Cardiac muscle cell (in vitro differentiated cells and primary cell): Measurements from ENCODE around the gene RECQL5. TPM values are rescaled to one million over a fixed set of nuclear protein-coding genes. Genes with fewer than 3 reads are reported as not detected.

Experiments used
- DNase-seq, 2 donors: peaks; one replicate each; pipeline versions ENCODE4 v3.0.0 to v3.0.0-alpha.2; 2010 to 2017; ENCODE audit warnings: low read depth in 1 of 2, low spot score in 1 of 2
- H3K27ac ChIP-seq: fragments of 200-600 bp; sonication (generic); 2 replicates; pipeline ENCODE4 v1.5.1; 2016
- H3K27me3 ChIP-seq: fragments of 200-600 bp; sonication (generic); 2 replicates; pipeline ENCODE4 v1.6.0; 2016; ENCODE audit warnings: control low read depth
- H3K36me3 ChIP-seq: fragments of 200-600 bp; sonication (generic); 2 replicates; pipeline ENCODE4 v1.5.1; 2016; ENCODE audit warnings: control low read depth
- H3K4me1 ChIP-seq: fragments of 200-600 bp; sonication (generic); 2 replicates; pipeline ENCODE4 v1.8.1; 2017; ENCODE audit warnings: low read depth, mild to moderate bottlenecking, mixed run types
- H3K4me3 ChIP-seq: fragments of 200-600 bp; sonication (generic); 2 replicates; pipeline ENCODE4 v1.5.1; 2016; ENCODE audit warnings: mild to moderate bottlenecking
- H3K9me3 ChIP-seq: fragments of 200-600 bp; sonication (generic); 2 replicates; pipeline ENCODE4 v1.5.1; 2017; ENCODE audit warnings: low read depth, mild to moderate bottlenecking, control low read depth
- polyA plus RNA-seq: library from polyadenylated mRNA; unstranded; fragments of >200 nt; fragmentation: Nextera tagmentation; extraction: Ambion mirVana; gene quantifications from 2 replicates; pipeline ENCODE4 v1.2.1, GENCODE V29; 2016
- total RNA-seq: library from RNA; depleted of rRNA; stranded (reverse); fragments of >200 nt; gene quantifications from 2 replicates; pipeline ENCODE4 v1.2.3, GENCODE V29; 2016
- TF ChIP-seq, protein P1 (sequence below): IDR thresholded peaks from 2 replicates; pipeline ENCODE4 v1.5.1; 2012; ENCODE audit warnings: low read depth, mild to moderate bottlenecking, low read length

RECQL5 gene
- total and polyA plus RNA-seq, 2 experiments from 2014 or later: 28.6 to 43.1 TPM

DNA sequence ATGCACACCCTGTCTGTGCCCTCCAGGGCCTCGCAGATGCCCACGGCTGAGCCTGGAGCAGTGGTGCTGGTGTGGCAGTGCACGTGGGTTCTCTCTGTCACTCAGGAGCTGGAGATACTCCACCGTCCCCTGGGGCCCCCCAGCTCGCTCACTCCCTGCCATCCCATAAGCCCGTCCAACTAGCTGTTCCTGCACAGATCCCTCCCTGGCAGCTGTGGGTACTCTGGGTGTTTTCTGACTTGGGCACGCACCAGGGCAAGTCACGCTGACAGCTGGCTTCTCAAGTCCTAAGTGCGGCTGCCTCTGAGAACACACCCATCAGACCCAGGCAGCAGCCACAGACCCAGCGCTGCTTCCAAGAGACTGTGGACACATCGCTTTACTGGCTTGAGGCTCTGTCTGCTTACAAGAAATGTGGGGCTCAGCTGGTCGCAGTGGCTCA is 28.9 kb upstream of the RECQL5 start:
- no peak overlapping the region for H3K4me3 ChIP-seq
- H3K4me1 ChIP-seq: peaks cover 10% of the 10 kb centered on the region
- no peaks in the 10 kb centered on the region for H3K9me3 ChIP-seq
- no peak for DNase-seq
- peaks cover 3% of the 10 kb centered on the region for H3K36me3 ChIP-seq
- no peak overlapping the region for H3K27ac ChIP-seq
- H3K27me3 ChIP-seq: no peaks in the 10 kb centered on the region
- TF ChIP-seq, protein P1, sequence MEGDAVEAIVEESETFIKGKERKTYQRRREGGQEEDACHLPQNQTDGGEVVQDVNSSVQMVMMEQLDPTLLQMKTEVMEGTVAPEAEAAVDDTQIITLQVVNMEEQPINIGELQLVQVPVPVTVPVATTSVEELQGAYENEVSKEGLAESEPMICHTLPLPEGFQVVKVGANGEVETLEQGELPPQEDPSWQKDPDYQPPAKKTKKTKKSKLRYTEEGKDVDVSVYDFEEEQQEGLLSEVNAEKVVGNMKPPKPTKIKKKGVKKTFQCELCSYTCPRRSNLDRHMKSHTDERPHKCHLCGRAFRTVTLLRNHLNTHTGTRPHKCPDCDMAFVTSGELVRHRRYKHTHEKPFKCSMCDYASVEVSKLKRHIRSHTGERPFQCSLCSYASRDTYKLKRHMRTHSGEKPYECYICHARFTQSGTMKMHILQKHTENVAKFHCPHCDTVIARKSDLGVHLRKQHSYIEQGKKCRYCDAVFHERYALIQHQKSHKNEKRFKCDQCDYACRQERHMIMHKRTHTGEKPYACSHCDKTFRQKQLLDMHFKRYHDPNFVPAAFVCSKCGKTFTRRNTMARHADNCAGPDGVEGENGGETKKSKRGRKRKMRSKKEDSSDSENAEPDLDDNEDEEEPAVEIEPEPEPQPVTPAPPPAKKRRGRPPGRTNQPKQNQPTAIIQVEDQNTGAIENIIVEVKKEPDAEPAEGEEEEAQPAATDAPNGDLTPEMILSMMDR: no peak

DNA sequence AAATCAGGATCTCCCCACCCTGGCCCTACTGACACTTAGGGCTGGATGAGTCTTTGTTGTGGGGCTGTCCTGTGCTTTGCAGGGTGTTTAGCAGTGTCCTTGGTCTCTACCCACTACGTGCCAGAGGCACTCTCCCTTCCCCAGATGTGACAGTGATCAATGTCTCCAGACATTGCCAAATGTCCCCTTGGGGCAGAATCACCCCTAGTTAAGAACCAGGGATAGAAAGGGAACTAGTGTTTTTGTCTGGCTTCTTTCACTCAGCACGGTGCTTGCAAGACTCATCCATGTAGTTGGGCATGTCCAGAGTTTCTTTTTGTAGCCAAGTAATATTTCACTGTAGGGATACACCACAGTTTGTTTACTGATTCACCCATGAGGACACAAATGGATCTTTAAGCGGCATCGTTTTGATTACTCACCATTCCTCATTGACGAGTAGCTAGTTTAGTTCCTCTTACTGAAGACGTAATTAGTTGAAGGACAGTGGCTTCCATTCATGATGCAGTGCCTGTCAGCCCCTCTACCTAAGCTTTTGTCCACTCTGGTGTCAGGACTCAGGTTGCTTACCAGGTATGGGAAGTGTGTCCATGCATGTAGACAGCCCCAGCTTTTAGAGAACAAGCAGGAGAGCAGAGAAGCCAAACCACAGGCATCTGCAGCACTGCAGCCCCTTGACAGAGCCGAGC is 28.3 kb upstream of the RECQL5 start:
- Histone ChIP-seq H3K4me3 (no peak overlapping the region), H3K36me3 (no peaks in the 10 kb centered on the region), H3K9me3 (no peaks in the 10 kb centered on the region), H3K27me3 (no peaks in the 10 kb centered on the region), H3K4me1 (peaks cover 10% of the 10 kb centered on the region), H3K27ac (no peak overlapping the region)
- no peak for DNase-seq
- TF ChIP-seq, protein P1: no peak

DNA sequence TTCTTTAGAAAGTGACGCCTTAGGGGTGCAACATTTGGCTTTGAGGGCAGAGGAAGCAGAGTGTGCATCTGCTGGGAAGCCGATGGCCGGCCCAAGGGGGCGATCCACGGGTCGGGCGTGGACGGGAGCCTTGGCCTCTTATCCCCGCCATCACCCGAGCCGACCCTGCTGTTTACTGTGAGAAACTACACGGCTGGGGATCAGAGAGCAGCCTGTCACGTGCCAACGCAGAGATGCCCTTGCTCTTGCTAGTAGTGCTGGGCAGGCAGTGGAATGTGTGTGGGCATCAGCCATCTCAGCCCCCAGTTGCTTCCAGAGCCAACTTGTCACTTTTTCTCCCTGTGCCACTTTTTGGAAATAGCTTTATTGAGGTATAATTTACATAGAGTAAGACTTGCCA is 27.6 kb upstream of the RECQL5 start:
- H3K36me3 ChIP-seq: no peaks in the 10 kb centered on the region
- H3K27me3 ChIP-seq: no peaks in the 10 kb centered on the region
- H3K4me3 ChIP-seq: no peak overlapping the region
- DNase-seq: no peak
- no peaks in the 10 kb centered on the region for H3K9me3 ChIP-seq
- no peak overlapping the region for H3K27ac ChIP-seq
- H3K4me1 ChIP-seq: peaks cover 5% of the 10 kb centered on the region
- TF ChIP-seq, protein P1: no peak

DNA sequence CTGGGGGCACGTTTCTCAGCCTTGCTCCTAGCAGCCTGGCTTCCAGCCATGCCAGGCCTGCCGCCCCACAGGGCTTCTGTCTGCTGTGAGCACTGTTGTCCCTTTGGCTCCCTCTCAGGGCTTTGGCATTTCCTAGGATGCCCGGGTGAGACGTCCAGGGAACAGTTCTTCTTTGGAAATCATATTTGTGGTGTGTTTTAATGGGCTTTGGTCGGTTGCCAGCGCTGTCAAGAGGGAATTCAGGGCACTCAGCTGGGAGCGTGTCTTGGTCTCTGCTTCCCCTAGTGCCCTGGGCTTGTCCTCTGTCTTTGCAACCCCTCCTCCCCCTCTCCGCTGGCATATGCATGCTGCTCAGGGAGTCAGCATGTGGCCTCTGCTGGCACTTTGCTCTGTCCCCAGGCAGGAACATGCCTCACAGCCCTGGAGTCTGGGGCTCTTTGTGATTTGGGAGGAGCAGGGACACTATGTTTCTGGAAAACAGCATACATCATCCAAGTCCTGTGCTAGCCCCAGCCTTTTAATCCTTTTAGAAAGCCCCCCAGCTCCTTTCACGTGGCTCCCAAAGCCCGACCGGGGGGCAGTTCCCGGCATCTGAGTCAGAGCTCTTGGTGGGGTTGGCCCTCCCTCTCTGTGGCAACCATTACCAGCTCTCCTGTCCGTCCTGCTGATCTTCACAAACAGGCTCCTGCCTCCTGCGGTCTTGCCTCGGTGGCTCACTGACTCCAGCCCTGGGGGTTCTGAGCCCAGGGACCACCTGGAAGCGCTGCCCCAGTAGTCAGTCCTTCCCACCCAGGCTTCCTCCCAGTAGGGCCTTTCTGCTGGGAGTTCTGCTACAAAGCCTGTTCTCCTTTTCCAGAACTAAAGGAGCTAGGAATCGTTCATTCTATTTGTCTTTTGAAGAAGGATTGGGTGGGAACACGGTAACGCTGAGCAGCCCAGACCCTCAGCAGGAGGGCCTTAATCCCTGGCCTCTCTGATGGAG is 26.8 kb upstream of the RECQL5 start:
- H3K4me3 ChIP-seq: no peak overlapping the region
- H3K9me3 ChIP-seq: no peaks in the 10 kb centered on the region
- TF ChIP-seq, protein P1: no peak
- no peaks in the 10 kb centered on the region for H3K36me3 ChIP-seq
- H3K27me3 ChIP-seq: no peaks in the 10 kb centered on the region
- peak; percentile 77 to 81 for DNase-seq
- H3K4me1 ChIP-seq: peaks cover 5% of the 10 kb centered on the region
- peak overlapping the region; percentile 45 for H3K27ac ChIP-seq

DNA sequence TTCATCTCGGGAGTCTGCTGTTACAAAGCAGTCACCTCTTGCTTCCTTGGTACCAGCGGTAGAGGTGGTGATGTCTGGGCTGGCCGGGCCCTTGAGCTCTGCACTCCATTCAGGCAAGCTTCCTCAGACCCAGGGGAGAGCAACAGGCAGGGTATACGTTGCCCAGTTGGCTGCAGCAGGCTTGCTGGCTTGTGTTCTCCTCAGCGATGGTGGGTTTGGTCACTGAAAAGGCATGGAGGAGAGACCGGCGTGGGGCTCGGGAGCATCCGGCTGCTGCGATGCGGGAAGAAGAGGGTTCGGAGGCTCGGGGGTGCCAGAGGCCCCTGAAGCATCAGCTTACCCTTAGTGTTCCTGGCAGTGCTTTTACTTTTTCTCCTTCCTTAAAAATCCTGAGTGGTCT is 26.0 kb upstream of the RECQL5 start:
- Histone ChIP-seq H3K27ac (no peak overlapping the region), H3K4me1 (peaks cover 5% of the 10 kb centered on the region), H3K36me3 (no peaks in the 10 kb centered on the region), H3K9me3 (no peaks in the 10 kb centered on the region), H3K27me3 (no peaks in the 10 kb centered on the region), H3K4me3 (no peak overlapping the region)
- no peak for DNase-seq
- TF ChIP-seq, protein P1: no peak
